Left lung (tissue), 10 donors: ENCODE measurements around the gene AKR1B1. TPM values are rescaled to one million over a fixed set of nuclear protein-coding genes. Genes with fewer than 3 reads are reported as not detected.
A peak's percentile ranks its signal among the peaks of the same experiment; 100 is the strongest.

Experiments
- ATAC-seq: fragments of 200-7000 bp; cut with Tn5 transposase; one replicate; pipeline ENCODE4 v1.9.1; 2020; ENCODE audit warnings: moderate library complexity
- DNase-seq, 4 donors: peaks; one replicate each; pipeline ENCODE4 v3.0.0-alpha.2; 2013 to 2020
- H3K27ac ChIP-seq, 2 donors: fragments of 200-600 bp; sonication (generic) in 1 of 2; one replicate each; pipeline versions ENCODE4 v1.5.0 to v1.8.0; 2020 to 2021
- H3K27me3 ChIP-seq, 2 donors: fragments of 200-600 bp; sonication (generic) in 1 of 2; one replicate each; pipeline versions ENCODE4 v1.5.0 to v1.8.0; 2020 to 2021
- H3K36me3 ChIP-seq, 2 donors: fragments of 200-600 bp; sonication (generic) in 1 of 2; one replicate each; pipeline versions ENCODE4 v1.5.0 to v1.8.0; 2020 to 2021
- H3K4me1 ChIP-seq, 2 donors: fragments of 200-600 bp; one replicate each; pipeline ENCODE4 v1.8.0; 2021
- H3K4me3 ChIP-seq, 2 donors: fragments of 200-600 bp; sonication (generic) in 1 of 2; one replicate each; pipeline versions ENCODE4 v1.5.0 to v1.8.0; 2020 to 2021; ENCODE audit warnings: mild to moderate bottlenecking in 1 of 2
- H3K9me3 ChIP-seq, 2 donors: fragments of 200-600 bp; sonication (generic) in 1 of 2; one replicate each; pipeline versions ENCODE4 v1.5.0 to v1.8.0; 2020 to 2021
- CTCF ChIP-seq, 2 donors: fragments of 200-600 bp; sonication (generic) in 1 of 2; IDR thresholded peaks; one replicate each; pipeline versions ENCODE4 v1.5.0 to v1.8.0; 2021; ENCODE audit warnings: antibody characterized with exemption in 2 of 2
- intact Hi-C, 2 donors: fragments of 100-400 bp; cut with DNase I; formaldehyde crosslinking; loops; one replicate each; pipeline versions ENCODE4 v1.11.2 to v1.14.2; 2022
- polyA plus RNA-seq, 6 donors: library from polyadenylated mRNA; unstranded; fragments of 120-200 nt; gene quantifications; one replicate each; pipeline ENCODE4 v1.2.1, GENCODE V29; 2013; ENCODE audit not compliant: insufficient read length in 6 of 6
- total RNA-seq, 2 donors: library from RNA; stranded (reverse); fragmentation: NEBNext Ultra II Directional; extraction: Animal tissue kit (Norgen Biotek cat#: 25700); gene quantifications; one replicate each; pipeline ENCODE4 v1.2.1, GENCODE V29; 2021
- donor health status: DM: no; HTN: yes; CAD: no.
- donor health status: DM: no; HTN: no; CAD: no.

AKR1B1 gene
- total and polyA plus RNA-seq, 8 donors: 63.8 to 85.0 (median 69.3) TPM

- Histone ChIP-seq H3K4me3 (no peak overlapping the region), H3K36me3 (no peaks in the 10 kb centered on the region), H3K9me3 (no peaks in the 10 kb centered on the region), H3K4me1 (peaks cover 0 to 11% of the 10 kb centered on the region in 2 donors), H3K27ac (no peak overlapping the region), H3K27me3 (peaks cover 0 to 8% of the 10 kb centered on the region in 2 donors)
- TF ChIP-seq CTCF (IDR thresholded peaks at IDR 0.05): no peak
- ATAC-seq (no peak), DNase-seq (no peak)
- intact Hi-C loops: no loop called here
Measured at GRCh38 chr7:134427896-134428295, 31.0 kb downstream of the AKR1B1 start.

- Histone ChIP-seq H3K27me3 (peaks cover 0 to 4% of the 10 kb centered on the region in 2 donors), H3K9me3 (no peaks in the 10 kb centered on the region), H3K4me3 (no peak overlapping the region), H3K4me1 (no peaks in the 10 kb centered on the region), H3K27ac (no peak overlapping the region), H3K36me3 (no peaks in the 10 kb centered on the region)
- DNase-seq (no peak), ATAC-seq (no peak)
- intact Hi-C loops: no loop called here
- no peak for TF ChIP-seq CTCF (IDR thresholded peaks at IDR 0.05)
Measured at GRCh38 chr7:134425777-134426176, 33.1 kb downstream of the AKR1B1 start.

- Histone ChIP-seq H3K4me1 (no peaks in the 10 kb centered on the region), H3K36me3 (no peaks in the 10 kb centered on the region), H3K4me3 (no peak overlapping the region), H3K9me3 (no peaks in the 10 kb centered on the region), H3K27ac (no peak overlapping the region), H3K27me3 (peaks cover 0 to 4% of the 10 kb centered on the region in 2 donors)
- DNase-seq (no peak), ATAC-seq (no peak)
- intact Hi-C loops: no loop called here
- no peak for TF ChIP-seq CTCF (IDR thresholded peaks at IDR 0.05)
Measured at GRCh38 chr7:134422638-134423037, 36.3 kb downstream of the AKR1B1 start.

- intact Hi-C loops: no loop called here
- ATAC-seq (no peak), DNase-seq (no peak)
- Histone ChIP-seq H3K9me3 (no peaks in the 10 kb centered on the region), H3K27me3 (peaks cover 0 to 4% of the 10 kb centered on the region in 2 donors), H3K4me3 (no peak overlapping the region), H3K4me1 (no peaks in the 10 kb centered on the region), H3K27ac (no peak overlapping the region), H3K36me3 (no peaks in the 10 kb centered on the region)
- TF ChIP-seq CTCF (IDR thresholded peaks at IDR 0.05): no peak
Measured at GRCh38 chr7:134422008-134422407, 36.9 kb downstream of the AKR1B1 start.

GRCh38 chr7:134420424-134421125, 38.3 kb downstream of the AKR1B1 start:
- TF ChIP-seq CTCF (IDR thresholded peaks at IDR 0.05): peak; percentile 34 to 41
- ATAC-seq: peak; percentile 95
- H3K4me3 ChIP-seq: no peak overlapping the region
- H3K27me3 ChIP-seq: peaks cover 0 to 4% of the 10 kb centered on the region in 2 donors
- no peaks in the 10 kb centered on the region for H3K9me3 ChIP-seq
- no peaks in the 10 kb centered on the region for H3K4me1 ChIP-seq
- intact Hi-C loops: no loop called here
- peak in 2 of 4 donors; percentile 37 to 61 for DNase-seq
- H3K27ac ChIP-seq: no peak overlapping the region
- no peaks in the 10 kb centered on the region for H3K36me3 ChIP-seq
